NCI-H1092 treated with DMSO at 0.1 percent for 48 hours (cell line): Measurements from ENCODE around the gene AHR.

Experiments
- DNase-seq: peaks from one replicate; lab custom pipeline; 2025; lab: John Stamatoyannopoulos, UW

AHR gene

GRCh38 chr7:17304926-17305325 is 6.5 kb downstream of the AHR start:
- DNase-seq: no peak

- DNase-seq: no peak
These were observed 7.1 kb downstream of the AHR start for GRCh38 chr7:17305387-17306171.

- DNase-seq: no peak
These were observed 8.5 kb downstream of the AHR start for GRCh38 chr7:17307000-17307399.

- DNase-seq: no peak
These were observed 9.1 kb downstream of the AHR start for GRCh38 chr7:17307558-17307957.

GRCh38 chr7:17307969-17308648 is 9.7 kb downstream of the AHR start:
- DNase-seq: no peak

- no peak for DNase-seq
These were observed 12.7 kb downstream of the AHR start for GRCh38 chr7:17311194-17311593.

GRCh38 chr7:17311952-17312351 is 13.5 kb downstream of the AHR start:
- no peak for DNase-seq

GRCh38 chr7:17312641-17313040 is 14.2 kb downstream of the AHR start:
- DNase-seq: no peak

- DNase-seq: no peak
These were observed 14.7 kb downstream of the AHR start for GRCh38 chr7:17313194-17313593.

GRCh38 chr7:17315974-17316373 is 17.5 kb downstream of the AHR start:
- no peak for DNase-seq

GRCh38 chr7:17318146-17318545 is 19.7 kb downstream of the AHR start:
- DNase-seq: no peak

GRCh38 chr7:17319164-17320101 is 21.0 kb downstream of the AHR start:
- no peak for DNase-seq

GRCh38 chr7:17320102-17320497 is 21.6 kb downstream of the AHR start:
- no peak for DNase-seq

- DNase-seq: no peak
These were observed 22.2 kb downstream of the AHR start for GRCh38 chr7:17320657-17321056.

GRCh38 chr7:17325364-17325763 is 26.9 kb downstream of the AHR start:
- DNase-seq: no peak

- no peak for DNase-seq
These were observed 27.9 kb downstream of the AHR start for GRCh38 chr7:17326378-17326777.

- DNase-seq: no peak
These were observed 30.2 kb downstream of the AHR start for GRCh38 chr7:17328641-17329040.

GRCh38 chr7:17329440-17329839 is 31.0 kb downstream of the AHR start:
- no peak for DNase-seq

- DNase-seq: no peak
These were observed 33.5 kb downstream of the AHR start for GRCh38 chr7:17331891-17332501.

GRCh38 chr7:17333221-17333620 is 34.8 kb downstream of the AHR start:
- no peak for DNase-seq

GRCh38 chr7:17336168-17336567 is 37.7 kb downstream of the AHR start:
- no peak for DNase-seq

- DNase-seq: no peak
These were observed 40.7 kb downstream of the AHR start for GRCh38 chr7:17339139-17339538.
